ENCODE measurements around the gene AMACR. TPM values are rescaled to one million over a fixed set of nuclear protein-coding genes. Genes with fewer than 3 reads are reported as not detected.

AMACR gene
- total and polyA plus RNA-seq, 9 of the 15 experiments (the other 6 are each of a cell fraction or from before 2014, with no cell fraction given), result 0.72 to 4.6 (median 4.0) TPM

DNA sequence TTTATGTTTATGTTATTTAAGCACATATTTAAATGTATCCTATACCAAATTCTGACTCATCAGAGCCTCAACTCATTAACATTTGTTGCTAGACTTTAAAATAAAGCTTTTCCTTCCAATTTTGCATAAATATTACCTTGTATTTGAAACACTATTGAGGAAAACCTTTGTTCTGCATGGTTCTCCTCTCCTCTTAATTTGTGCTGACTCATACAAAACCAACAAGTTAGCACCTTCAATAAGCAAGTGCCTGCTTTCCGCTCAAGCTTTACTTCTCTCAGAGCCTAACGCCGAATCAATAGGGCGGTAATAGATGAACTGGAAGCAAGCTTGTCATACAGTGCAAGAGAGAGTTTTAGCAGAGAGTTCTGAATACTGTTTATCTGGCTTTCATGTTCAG lies 7.9 kb downstream of the AMACR start (continued):
- TF ChIP-seq, protein P1, sequence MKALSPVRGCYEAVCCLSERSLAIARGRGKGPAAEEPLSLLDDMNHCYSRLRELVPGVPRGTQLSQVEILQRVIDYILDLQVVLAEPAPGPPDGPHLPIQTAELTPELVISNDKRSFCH (CRISPR knock-in tag; IDR thresholded peaks at IDR 0.05), result no peak
- TF ChIP-seq, protein P1 (tag; IDR thresholded peaks at IDR 0.05), result no peak
- no peak for TF ChIP-seq NR2C2 (CRISPR knock-in tag; IDR thresholded peaks at IDR 0.05)
- TF ChIP-seq NR2C2 (tag; IDR thresholded peaks at IDR 0.05), result no peak
- TF ChIP-seq GABPA (tag; conservative IDR thresholded peaks at IDR 0.05; ENCODE audit: low read depth), result no peak
- TF ChIP-seq, protein P2, sequence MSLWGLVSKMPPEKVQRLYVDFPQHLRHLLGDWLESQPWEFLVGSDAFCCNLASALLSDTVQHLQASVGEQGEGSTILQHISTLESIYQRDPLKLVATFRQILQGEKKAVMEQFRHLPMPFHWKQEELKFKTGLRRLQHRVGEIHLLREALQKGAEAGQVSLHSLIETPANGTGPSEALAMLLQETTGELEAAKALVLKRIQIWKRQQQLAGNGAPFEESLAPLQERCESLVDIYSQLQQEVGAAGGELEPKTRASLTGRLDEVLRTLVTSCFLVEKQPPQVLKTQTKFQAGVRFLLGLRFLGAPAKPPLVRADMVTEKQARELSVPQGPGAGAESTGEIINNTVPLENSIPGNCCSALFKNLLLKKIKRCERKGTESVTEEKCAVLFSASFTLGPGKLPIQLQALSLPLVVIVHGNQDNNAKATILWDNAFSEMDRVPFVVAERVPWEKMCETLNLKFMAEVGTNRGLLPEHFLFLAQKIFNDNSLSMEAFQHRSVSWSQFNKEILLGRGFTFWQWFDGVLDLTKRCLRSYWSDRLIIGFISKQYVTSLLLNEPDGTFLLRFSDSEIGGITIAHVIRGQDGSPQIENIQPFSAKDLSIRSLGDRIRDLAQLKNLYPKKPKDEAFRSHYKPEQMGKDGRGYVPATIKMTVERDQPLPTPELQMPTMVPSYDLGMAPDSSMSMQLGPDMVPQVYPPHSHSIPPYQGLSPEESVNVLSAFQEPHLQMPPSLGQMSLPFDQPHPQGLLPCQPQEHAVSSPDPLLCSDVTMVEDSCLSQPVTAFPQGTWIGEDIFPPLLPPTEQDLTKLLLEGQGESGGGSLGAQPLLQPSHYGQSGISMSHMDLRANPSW (CRISPR knock-in tag; IDR thresholded peaks at IDR 0.05), result no peak
- TF ChIP-seq MED1 (CRISPR knock-in tag; IDR thresholded peaks at IDR 0.05; ENCODE audit: borderline replicate concordance), result no peak
- TF ChIP-seq POU5F1 (IDR thresholded peaks at IDR 0.05; ENCODE audit: borderline replicate concordance, low read depth, low read length, partially characterized antibody), result no peak
- no peak for TF ChIP-seq NFRKB (IDR thresholded peaks at IDR 0.05; ENCODE audit: low read depth)
- TF ChIP-seq, protein P3, sequence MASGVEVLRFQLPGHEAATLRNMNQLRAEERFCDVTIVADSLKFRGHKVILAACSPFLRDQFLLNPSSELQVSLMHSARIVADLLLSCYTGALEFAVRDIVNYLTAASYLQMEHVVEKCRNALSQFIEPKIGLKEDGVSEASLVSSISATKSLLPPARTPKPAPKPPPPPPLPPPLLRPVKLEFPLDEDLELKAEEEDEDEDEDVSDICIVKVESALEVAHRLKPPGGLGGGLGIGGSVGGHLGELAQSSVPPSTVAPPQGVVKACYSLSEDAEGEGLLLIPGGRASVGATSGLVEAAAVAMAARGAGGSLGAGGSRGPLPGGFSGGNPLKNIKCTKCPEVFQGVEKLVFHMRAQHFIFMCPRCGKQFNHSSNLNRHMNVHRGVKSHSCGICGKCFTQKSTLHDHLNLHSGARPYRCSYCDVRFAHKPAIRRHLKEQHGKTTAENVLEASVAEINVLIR (CRISPR knock-in tag; IDR thresholded peaks at IDR 0.05), result no peak
- TF ChIP-seq, protein P4, sequence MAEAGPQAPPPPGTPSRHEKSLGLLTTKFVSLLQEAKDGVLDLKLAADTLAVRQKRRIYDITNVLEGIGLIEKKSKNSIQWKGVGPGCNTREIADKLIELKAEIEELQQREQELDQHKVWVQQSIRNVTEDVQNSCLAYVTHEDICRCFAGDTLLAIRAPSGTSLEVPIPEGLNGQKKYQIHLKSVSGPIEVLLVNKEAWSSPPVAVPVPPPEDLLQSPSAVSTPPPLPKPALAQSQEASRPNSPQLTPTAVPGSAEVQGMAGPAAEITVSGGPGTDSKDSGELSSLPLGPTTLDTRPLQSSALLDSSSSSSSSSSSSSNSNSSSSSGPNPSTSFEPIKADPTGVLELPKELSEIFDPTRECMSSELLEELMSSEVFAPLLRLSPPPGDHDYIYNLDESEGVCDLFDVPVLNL (CRISPR knock-in tag; IDR thresholded peaks at IDR 0.05; ENCODE audit: low read depth), result no peak

Measured in K562 (cell line).